SH-SY5Y (cell line): Measurements from ENCODE around the gene GPHN.

Experiments used
- GATA2 ChIP-seq: IDR thresholded peaks from 2 replicates; pipeline ENCODE4 v1.6.1; 2011; ENCODE audit warnings: mild to moderate bottlenecking, low read depth, low read length
- GATA3 ChIP-seq: IDR thresholded peaks from 2 replicates; pipeline ENCODE4 v1.6.1; 2011; ENCODE audit warnings: low read depth, mild to moderate bottlenecking, low read length, moderate library complexity

DNA sequence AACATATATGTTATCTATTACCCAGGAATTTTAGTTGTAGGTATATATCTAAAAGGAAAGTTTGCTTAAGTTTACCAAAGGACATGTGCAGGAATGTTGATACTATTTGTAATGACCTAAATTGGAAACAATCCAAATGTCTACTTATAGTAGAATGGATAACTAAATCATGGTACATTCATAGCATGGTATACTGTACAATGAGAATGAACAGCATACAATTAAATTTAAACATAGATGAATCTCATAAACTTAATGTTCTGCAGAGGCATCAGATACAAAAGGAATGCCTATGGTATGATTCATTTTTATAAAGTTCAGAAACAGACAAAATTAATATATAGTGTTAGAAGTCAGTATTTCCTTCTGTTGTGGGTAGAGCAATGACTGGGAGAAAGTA, 135.4 kb downstream of the GPHN start:
- TF ChIP-seq GATA2, result no peak
- TF ChIP-seq GATA3, result no peak
